Measurements from ENCODE around the gene FAM20C.

The FAM20C gene

DNA sequence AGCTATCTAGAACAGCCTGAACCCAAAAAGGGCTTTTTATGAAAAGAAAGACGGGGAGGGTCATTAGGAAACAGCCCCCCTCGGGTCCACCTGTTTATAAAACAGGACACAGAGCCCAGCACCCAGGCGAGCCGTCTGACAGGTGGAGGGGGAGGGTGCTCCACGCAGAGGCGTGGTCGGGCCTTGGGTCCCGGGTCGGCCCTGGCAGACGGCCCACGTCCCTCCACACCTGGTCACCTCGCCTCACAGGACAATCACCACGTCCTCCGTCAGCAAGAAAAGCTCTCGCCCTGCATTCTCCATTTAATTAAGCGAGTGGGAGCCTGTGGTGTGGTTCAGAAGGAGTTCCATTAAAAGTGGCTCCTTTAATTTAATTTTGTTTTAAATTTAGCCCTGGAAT lies 55.3 kb downstream of the FAM20C start:
- no peak for DNase-seq

DNA sequence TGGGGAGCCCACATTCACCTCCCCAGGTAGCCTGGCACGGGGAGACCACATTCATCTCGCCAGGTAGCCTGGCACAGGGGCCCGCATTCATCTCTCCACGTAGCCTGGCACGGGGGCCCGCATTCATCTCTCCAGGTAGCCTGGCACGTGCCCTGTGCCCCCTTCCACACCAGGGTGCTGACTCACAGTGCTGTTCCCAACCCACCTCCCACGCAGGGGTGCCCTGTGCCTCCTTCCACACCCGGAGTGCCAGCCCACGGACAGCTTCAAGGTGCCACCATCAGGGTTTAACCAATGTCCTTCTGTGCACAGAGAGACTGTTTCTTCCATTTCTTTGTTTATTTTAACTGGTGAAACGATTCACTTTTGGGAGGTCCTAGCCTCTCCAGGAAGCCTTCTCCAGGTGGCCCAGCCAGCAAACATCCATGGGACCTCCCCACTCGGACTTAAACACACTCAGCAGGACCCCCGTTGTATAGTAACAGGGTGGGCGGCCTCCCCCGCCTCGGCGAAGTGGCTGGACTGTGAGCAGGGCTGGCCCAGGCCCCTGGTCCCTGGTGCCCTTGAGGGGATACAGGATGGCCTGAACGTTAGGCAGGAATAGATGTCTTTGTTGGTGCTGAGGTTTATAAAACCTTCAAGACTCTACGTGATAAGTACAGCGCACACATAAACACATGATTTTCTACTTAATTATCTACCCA lies 56.5 kb downstream of the FAM20C start:
- DNase-seq, result no peak

DNA sequence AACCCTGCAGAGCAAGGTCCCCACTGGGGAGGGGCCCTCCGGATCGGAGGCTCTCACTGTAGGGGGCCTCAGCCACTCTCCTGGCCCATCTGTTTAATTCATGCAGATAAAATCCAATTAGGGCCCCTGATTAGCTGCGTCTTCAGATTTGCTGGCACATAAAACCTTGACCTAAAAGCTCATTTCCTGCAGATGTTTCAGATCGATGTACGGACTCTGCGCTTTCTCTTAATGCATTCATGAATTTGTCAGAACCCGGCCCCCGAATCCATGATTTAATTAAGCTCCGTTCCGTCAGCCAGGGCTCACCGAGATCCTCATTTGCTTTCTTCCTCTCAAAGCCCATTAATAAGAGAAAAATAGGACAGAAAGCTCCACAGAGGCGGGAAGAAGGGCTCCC lies 57.6 kb downstream of the FAM20C start:
- DNase-seq, result no peak

DNA sequence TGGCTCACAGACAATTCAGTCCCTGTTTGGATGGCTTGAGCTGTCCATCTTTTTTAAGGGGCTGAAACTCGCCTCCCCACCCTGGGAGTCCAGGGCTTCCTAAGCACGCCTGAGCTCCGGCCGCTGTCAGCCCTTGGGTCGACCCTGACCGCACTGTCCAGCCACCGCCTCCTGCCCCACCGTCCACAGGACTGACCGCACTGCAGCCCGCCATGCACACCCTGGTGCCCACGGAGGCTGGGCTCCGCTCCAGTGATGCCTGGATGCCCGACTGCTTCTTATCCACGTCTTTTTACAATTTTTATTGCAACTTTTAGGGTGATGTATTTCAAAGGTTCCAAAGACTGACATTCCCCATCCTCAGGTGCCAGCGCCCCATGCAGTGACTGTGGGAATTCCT lies 58.2 kb downstream of the FAM20C start:
- DNase-seq, result no peak

DNA sequence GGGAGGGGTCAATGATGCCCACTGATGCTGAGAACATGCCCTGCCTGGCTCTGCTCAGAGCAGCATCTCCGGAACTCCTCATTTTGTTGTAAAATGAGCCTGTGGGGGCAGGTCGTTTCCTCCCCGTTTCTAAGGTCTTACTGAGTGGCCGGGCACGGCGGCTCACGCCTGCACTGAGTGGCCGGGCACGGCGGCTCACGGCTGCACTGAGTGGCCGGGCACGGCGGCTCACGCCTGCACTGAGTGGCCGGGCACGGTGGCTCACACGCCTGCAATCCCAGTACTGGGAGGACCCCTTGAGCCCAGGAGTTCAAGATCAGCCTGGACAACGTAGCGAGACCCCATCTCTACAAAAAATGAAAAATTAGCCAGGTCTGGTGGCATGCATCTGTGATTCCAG lies 58.6 kb downstream of the FAM20C start:
- no peak for DNase-seq

DNA sequence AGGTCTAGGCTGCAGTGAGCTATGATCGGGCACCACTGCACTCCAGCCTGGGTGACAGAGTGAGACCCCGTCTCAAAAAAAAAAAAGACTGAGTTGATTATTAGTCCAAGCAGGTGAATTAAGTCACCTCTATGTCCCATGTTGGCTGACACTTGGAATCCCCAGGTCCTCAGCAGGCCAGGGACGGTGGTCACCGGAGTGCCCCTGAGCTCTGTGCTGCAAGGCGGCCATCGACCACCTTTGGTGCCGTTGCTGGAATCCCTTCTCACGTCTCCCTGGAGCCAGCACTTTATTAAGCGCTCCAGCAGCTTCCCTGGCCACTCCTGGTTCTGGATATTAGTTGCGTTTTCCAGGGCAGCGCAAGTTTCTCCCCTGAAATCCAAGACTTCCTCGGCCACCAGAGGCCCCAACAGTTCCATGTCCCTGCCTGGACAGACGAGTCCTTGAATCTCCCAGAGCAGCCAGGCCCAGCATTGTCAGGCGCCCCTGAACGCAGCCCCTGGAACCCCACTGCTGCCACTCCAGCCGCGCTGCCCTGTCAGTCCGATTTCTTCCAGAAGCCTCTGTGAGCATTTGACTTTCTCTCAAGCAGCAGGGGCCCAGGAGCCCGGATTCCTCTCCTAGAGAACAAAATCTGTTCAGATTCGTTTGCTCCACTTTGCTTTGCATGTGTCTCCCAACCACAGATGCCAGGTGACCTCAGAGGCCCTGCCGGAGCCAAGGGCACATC lies 59.2 kb downstream of the FAM20C start:
- no peak for DNase-seq

GRCh38 chr7:252216-252965 lies 60.0 kb downstream of the FAM20C start:
- DNase-seq, result no peak

- DNase-seq, result no peak
These were observed 60.6 kb downstream of the FAM20C start for GRCh38 chr7:252981-253380.

GRCh38 chr7:253581-254336 lies 61.4 kb downstream of the FAM20C start:
- DNase-seq, result no peak

DNA sequence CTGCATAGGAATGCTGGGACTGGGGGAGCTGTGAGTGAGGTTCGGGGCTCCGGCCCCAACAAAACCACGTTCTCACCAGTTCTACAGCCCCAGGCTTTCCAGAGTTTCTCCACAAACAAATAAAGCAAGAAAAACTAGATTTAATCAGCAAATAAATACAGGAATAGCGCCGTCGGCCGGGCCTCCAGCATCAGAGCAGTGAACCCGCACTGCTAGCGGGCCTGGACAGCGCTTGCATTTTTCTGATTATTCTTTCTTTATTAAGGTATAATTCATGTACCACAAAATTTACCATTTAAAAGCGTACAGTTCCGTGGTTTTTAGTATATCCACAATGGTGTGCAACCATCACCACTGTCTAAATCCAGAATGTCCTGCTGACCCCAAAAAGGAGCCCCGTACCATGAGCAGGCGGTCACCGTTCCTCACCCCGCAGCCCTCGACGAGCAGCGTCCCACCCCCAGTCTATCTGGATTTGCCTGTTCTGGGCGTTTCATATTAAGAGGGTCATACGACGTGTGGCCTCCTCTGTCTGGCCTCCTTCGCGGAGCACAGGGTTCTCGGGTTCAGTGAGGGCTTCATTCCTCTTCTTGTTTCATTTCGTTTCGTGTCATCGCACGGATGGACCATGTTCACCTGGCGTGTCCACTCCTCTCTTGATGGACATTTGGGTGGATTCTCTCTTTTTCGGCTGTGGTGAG lies 62.1 kb downstream of the FAM20C start:
- no peak for DNase-seq

- no peak for DNase-seq
These were observed 62.7 kb downstream of the FAM20C start for GRCh38 chr7:255038-255435.

GRCh38 chr7:255721-256361 lies 63.5 kb downstream of the FAM20C start:
- DNase-seq, result no peak

- DNase-seq, result no peak
These were observed 64.1 kb downstream of the FAM20C start for GRCh38 chr7:256461-256940.

DNA sequence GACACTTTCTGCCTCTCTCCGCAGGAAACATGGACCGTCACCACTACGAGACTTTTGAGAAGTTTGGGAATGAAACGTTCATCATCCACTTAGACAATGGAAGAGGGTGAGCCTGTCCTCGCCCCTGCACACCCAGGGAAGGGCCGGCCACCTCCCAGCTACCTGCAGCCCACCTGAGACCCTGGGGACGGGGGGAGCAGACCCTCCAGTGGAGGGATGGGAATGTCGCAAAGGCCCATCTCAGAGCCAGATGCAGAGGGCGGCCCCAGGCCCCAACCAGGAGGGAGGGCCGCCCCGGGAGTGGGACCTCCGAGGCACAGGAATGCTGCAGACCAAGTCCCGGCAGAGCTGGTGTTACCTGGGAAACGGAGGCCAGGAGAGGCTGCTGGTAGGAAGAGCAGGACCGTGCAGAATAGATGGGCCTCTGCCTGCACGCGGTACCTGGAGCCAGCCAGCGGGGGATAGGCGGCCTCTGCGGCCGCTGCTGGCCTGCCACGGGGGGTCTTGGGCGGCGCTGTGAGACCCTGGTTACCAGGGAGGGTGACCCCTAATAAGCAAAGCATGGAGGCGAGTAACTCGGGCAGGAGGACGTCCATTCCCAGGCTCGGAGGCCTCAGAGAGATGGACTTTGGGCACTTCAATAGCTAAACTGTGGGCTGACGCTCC lies 64.7 kb downstream of the FAM20C start:
- no peak for DNase-seq

DNA sequence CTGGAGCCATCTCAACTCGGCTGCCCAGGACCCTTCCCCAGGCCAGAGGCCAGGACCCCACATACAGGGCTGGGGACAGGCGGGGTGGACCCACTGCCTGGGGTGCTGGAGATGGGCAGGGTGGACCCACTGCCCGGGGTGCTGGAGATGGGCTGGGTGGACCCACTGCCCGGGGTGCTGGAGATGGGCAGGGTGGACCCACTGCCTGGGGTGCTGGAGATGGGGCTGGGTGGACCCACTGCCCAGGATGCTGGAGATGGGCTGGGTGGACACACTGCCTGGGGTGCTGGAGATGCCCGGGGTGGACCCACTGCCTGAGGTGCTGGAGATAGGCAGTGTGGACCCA lies 65.2 kb downstream of the FAM20C start:
- no peak for DNase-seq

DNA sequence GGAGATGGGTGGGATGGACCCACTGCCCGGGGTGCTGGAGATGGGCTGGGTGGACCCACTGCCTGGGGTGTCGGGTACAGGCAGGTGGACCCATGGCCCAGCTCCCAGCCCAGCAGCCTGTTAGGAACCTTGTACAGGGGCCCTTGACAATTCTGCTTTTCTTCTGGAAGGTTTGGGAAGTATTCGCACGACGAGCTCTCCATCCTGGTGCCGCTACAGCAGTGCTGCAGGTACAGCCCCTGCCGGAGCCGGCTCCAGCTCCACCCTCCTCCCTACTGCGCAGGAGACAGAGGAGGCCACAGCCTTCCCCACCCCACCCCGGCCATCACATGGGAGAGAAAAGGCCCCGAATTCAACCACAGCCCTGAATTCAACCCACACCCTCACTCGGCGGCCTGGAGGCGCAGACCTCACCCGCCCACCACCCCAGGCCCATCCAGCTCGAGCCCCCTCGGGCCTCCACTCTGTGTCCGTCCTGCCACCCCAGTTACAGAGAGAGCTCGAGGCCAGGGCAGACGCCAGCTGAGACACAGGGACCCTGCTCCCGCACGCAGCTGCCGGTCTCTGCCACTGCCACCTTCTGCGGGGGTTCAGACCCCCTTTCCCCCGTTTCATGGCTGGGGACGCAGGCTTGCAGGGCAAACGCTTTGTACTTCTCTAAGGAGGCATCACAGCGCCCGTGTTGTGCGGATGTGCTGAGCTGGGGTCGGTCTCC lies 66.3 kb downstream of the FAM20C start:
- DNase-seq, result no peak

DNA sequence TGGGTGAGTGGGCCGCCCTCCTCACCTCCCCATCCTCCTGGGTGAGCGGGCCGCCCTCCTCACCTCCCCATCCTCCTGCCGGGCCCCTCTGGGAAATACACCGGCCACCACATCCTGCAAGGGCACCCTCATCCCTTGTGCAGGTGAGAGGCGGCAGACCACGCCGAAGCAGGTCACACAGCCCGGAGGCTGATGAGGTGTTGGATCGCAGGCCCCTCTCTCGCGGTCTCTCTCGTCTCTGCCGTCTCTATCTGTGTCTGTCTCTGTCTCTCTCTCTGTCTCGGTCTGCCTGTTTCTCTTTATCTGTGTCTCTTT lies 66.8 kb downstream of the FAM20C start:
- DNase-seq, result no peak

GRCh38 chr7:259751-260405 lies 67.5 kb downstream of the FAM20C start:
- DNase-seq, result no peak

DNA sequence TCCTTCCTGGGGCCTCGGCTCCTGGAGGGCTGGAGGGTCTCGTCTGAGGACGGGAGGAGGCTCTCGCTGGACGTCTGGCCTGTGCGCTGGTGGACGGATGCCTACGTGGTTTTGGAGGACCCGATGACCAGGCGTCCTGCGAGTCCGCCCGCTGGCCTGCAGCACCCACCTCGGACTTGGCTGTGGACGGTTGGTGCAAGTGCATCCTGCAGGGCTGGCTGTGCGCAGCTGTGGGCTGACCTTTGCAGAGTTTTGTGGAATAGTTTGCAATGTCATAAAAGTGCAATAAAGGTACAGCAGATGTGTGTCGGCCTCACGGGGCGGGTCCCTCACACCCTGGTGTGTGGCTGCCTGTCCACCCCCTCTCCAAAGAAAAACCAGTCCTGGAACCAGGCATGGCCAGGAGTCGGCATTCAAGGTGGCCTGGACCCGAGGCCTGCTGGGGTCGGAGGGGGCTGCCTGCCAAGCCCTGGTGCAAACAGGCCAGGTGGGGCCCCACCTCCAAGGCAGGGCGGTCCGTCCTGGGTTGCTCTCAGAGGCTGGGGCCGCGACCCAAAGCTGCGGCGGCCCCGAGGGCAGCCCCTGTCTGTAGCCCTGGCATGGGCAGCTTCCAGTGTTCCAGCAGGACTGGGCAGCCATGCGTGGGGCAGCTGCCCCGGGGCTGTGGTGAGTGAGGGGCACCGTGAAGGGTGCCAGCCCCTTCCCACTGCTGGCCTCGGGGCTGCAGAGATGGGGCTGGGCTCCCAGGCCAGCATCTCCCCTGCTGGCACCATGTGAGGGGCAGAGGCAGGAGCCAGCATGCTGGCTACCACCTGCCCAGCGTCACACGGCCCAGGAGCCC lies 68.3 kb downstream of the FAM20C start:
- no peak for DNase-seq
